IMR-90 (cell line): ENCODE measurements around the gene PNPLA2.

ENCODE experiments used
- CEBPB ChIP-seq: IDR thresholded peaks from 2 replicates; pipeline ENCODE4 v1.6.1; 2012; ENCODE audit warnings: low read depth, low read length, improper control_type of control experiment
- CHD1 ChIP-seq: IDR thresholded peaks from 2 replicates; pipeline ENCODE4 v1.6.1; 2012; ENCODE audit warnings: low read depth, low read length, improper control_type of control experiment
- CTCF ChIP-seq: conservative IDR thresholded peaks from 2 replicates; pipeline ENCODE4 v1.5.1; 2012; ENCODE audit warnings: mild to moderate bottlenecking, low read depth, low read length, improper control_type of control experiment
- MAFK ChIP-seq: IDR thresholded peaks from 2 replicates; pipeline ENCODE4 v1.6.1; 2012; ENCODE audit warnings: low read depth, low read length, improper control_type of control experiment
- MAZ ChIP-seq: IDR thresholded peaks from 2 replicates; pipeline ENCODE4 v1.6.1; 2012; ENCODE audit warnings: low read depth, mild to moderate bottlenecking, low read length, improper control_type of control experiment, moderate library complexity, borderline replicate concordance
- MXI1 ChIP-seq: IDR thresholded peaks from 2 replicates; pipeline ENCODE4 v1.6.1; 2012; ENCODE audit warnings: low read depth, mild to moderate bottlenecking, low read length, moderate library complexity, borderline replicate concordance
- NFE2L2 ChIP-seq: fragments of 150-350 bp; IDR thresholded peaks from 2 replicates; pipeline ENCODE4 v1.6.1; 2016; ENCODE audit warnings: low read depth, mild to moderate bottlenecking, low read length
- POLR2A ChIP-seq: IDR thresholded peaks from 2 replicates; pipeline ENCODE4 v1.6.1; 2012; ENCODE audit warnings: mild to moderate bottlenecking, low read depth, low read length
- RAD21 ChIP-seq: IDR thresholded peaks from 2 replicates; pipeline ENCODE4 v1.6.1; 2012; ENCODE audit warnings: low read length, improper control_type of control experiment
- RFX5 ChIP-seq: IDR thresholded peaks from 2 replicates; pipeline ENCODE4 v1.8.0; 2012; ENCODE audit warnings: low read depth, mild to moderate bottlenecking, low read length, moderate library complexity
- USF2 ChIP-seq: fragments of 150-350 bp; IDR thresholded peaks from 2 replicates; pipeline ENCODE4 v1.6.1; 2017; ENCODE audit warnings: mild to moderate bottlenecking, antibody characterized with exemption, low read length, low read depth
- TF ChIP-seq, protein P1 (sequence below): fragments of 150-350 bp; IDR thresholded peaks from 2 replicates; pipeline ENCODE4 v1.6.1; 2016; ENCODE audit warnings: low read depth, mild to moderate bottlenecking, low read length, moderate library complexity, borderline replicate concordance

DNA sequence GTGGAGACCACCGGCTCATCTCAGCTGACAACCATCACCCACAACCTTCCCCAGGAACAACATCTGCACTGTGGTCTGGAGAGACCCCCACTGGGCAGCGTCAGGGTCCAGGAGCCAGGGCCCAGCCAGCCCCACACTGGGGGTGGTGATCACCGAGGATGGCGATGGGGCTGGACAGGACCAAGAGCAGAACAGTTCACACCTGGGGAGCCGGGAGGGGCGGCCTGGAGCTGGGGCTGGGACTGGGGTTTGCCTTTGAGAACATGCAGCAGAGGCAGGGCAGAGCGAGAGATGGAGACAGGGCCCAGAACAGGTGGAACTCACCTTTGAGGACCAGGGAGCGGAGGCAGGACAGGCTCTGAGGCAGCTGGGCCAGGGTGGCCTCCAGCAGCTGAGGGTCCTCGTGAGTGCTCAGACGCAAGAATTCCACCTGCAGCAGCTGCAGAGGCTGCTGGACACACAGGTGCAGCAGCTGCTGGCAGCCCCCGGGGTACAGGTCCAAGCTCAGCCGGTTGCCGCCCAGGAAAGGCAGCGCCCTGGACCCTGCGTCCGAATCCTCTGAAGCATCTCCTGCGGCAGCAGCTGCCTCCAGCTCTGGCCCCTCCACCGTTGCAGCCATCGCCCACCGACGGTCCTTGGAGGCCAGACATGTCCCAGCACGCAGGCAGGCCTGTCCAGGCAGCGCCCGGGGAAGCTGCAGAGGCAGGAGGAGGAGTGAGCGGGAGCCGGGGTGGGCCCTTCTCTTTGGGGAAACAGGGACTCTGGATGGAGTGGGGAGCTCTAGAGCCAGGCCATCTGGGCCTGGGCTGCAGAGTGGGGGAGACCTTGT, 14.7 kb upstream of the PNPLA2 start:
- TF ChIP-seq USF2 (no peak), CTCF (no peak), RFX5 (no peak), MAZ (no peak), CEBPB (no peak), RAD21 (no peak), NFE2L2 (no peak), POLR2A (no peak), CHD1 (no peak), MAFK (no peak), MXI1 (no peak)
- TF ChIP-seq, protein P1, sequence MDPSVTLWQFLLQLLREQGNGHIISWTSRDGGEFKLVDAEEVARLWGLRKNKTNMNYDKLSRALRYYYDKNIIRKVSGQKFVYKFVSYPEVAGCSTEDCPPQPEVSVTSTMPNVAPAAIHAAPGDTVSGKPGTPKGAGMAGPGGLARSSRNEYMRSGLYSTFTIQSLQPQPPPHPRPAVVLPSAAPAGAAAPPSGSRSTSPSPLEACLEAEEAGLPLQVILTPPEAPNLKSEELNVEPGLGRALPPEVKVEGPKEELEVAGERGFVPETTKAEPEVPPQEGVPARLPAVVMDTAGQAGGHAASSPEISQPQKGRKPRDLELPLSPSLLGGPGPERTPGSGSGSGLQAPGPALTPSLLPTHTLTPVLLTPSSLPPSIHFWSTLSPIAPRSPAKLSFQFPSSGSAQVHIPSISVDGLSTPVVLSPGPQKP, result no peak
